GM18870 (cell line): Measurements from ENCODE around the gene IER3.

Source experiments
- ATAC-seq: cut with Tn5 transposase; IDR thresholded peaks from one replicate; pipeline ENCODE4 v1.9.1; 2021; ENCODE audit warnings: moderate library complexity; ENCODE audit not compliant: unreplicated experiment

Gene IER3

GRCh38 chr6:30744054-30744805, at the start of gene IER3:
IER3 (minus strand) TSS chr6:30744547; CDS start chr6:30744518, 29 bp downstream.
- no peak for ATAC-seq

- no peak for ATAC-seq
Observed at GRCh38 chr6:30793521-30794194, 49.3 kb upstream of the IER3 start.

GRCh38 chr6:30792786-30793185, 48.4 kb upstream of the IER3 start:
- ATAC-seq = no peak

- ATAC-seq = no peak
Observed at GRCh38 chr6:30790724-30791383, 46.5 kb upstream of the IER3 start.

GRCh38 chr6:30789606-30790005, 45.3 kb upstream of the IER3 start:
- ATAC-seq = no peak

- ATAC-seq = no peak
Observed at GRCh38 chr6:30787954-30788353, 43.6 kb upstream of the IER3 start.

- ATAC-seq = no peak
Observed at GRCh38 chr6:30782425-30783014, 38.2 kb upstream of the IER3 start.

GRCh38 chr6:30781743-30782424, 37.5 kb upstream of the IER3 start:
- ATAC-seq = no peak

GRCh38 chr6:30781395-30781742, 37.0 kb upstream of the IER3 start:
- ATAC-seq = no peak

GRCh38 chr6:30780642-30780920, 36.2 kb upstream of the IER3 start:
- no peak for ATAC-seq

GRCh38 chr6:30779850-30780641, 35.7 kb upstream of the IER3 start:
- ATAC-seq = no peak

- no peak for ATAC-seq
Observed at GRCh38 chr6:30778001-30778635, 33.8 kb upstream of the IER3 start.

GRCh38 chr6:30777155-30777485, 32.8 kb upstream of the IER3 start:
- ATAC-seq = no peak

GRCh38 chr6:30776390-30777154, 32.2 kb upstream of the IER3 start:
- ATAC-seq = no peak

- no peak for ATAC-seq
Observed at GRCh38 chr6:30775104-30775503, 30.8 kb upstream of the IER3 start.

- ATAC-seq = no peak
Observed at GRCh38 chr6:30774701-30775100, 30.4 kb upstream of the IER3 start.

- ATAC-seq = no peak
Observed at GRCh38 chr6:30770592-30770991, 26.2 kb upstream of the IER3 start.

GRCh38 chr6:30769853-30770524, 25.6 kb upstream of the IER3 start:
- ATAC-seq = no peak
